NB4 (cell line): ENCODE data around the gene CERCAM.

Source experiments
- CTCF ChIP-seq: IDR thresholded peaks from one replicate; pipeline ENCODE4 v1.5.1; 2012; ENCODE audit warnings: low read depth, low read length
- MAX ChIP-seq: IDR thresholded peaks from 2 replicates; pipeline ENCODE4 v1.6.1; 2011; ENCODE audit warnings: low read depth, low read length
- MYC ChIP-seq: IDR thresholded peaks from 2 replicates; pipeline ENCODE4 v1.6.1; 2011; ENCODE audit warnings: low read depth, low read length
- POLR2A ChIP-seq: IDR thresholded peaks from 2 replicates; pipeline ENCODE4 v1.6.1; 2011; ENCODE audit warnings: mild to moderate bottlenecking; ENCODE audit not compliant: insufficient read length; ENCODE audit errors: extremely low read depth

- TF ChIP-seq CTCF (no peak), POLR2A (no peak), MYC (no peak), MAX (no peak)
Observed at GRCh38 chr9:128382261-128382660, 38.4 kb upstream of the CERCAM start.
